IPS DF 4.7 (cell line): ENCODE data around the gene MYO1G.

Experiments
- DNase-seq: peaks from one replicate; pipeline ENCODE4 v3.0.0-alpha.2; 2013; ENCODE audit warnings: low spot score; ENCODE audit errors: extremely low read depth

Gene MYO1G

GRCh38 chr7:44981035-44981706 lies 2.4 kb upstream of the MYO1G start:
- DNase-seq = no peak

DNA sequence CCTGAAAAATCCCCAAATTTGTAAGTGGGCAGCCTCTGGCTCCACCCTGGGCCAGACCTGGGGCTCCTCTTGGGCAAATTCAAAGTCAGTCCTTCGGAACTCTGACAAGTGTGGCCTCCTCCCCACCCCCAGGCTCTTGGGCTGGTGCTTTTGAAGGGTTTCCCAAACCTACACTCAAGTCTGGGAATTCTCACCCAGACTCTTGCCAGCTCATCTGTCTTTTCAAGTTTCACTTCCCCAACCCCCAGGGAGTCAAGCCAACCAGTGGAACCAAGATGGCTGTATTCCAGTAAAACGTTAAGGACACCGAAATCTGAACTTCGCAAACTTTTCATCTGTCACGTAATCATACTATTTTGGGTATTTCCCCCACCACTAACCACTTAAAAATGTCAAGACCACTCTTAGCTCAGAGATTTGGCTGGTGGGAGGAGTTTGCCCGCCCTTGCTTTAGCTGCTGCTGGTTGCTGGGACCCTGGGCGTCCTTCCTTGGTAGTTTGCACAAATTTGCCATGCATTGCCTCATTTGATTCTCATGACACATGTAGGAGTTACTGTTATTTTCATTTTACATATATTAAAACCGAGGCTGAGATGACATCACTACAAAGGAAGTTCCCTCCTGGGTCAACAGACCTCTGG lies 1.7 kb upstream of the MYO1G start:
- DNase-seq = no peak

GRCh38 chr7:44979481-44980392 lies 922 bp upstream of the MYO1G start:
- no peak for DNase-seq

- no peak for DNase-seq
These were observed 868 bp downstream of the MYO1G start for GRCh38 chr7:44977959-44978335.

DNA sequence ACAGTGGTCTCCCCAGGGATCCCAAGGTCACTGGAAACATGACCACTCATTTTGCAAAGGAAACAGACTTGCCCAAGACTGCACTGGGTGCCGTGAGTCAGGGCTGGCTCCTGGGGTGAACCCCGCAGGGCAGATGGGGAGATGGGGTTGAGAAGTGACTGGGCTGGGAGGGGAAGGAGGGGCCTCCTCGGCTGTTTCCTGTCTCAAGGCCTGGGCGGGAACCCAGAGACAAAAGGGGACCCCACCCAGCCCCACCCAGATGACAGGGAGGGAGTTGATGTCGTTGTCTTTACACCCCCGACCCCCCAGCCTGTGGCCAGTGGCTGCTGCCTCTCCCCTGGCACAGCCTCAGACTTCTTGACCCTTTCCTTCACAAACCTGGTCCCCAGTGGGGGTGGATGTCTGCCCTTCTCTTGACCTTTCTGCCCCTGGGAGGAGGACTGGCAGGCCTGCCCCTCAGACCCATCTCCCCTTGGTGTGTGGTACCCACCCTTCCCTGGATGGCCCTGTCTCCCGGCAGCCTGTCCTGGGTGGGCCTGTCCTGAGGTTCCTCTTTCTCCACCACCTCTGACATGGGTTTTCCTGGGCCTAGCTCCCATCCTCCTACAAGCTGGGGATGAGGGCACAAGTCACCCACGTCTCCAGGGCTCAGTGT lies 1.4 kb downstream of the MYO1G start:
- DNase-seq = no peak

DNA sequence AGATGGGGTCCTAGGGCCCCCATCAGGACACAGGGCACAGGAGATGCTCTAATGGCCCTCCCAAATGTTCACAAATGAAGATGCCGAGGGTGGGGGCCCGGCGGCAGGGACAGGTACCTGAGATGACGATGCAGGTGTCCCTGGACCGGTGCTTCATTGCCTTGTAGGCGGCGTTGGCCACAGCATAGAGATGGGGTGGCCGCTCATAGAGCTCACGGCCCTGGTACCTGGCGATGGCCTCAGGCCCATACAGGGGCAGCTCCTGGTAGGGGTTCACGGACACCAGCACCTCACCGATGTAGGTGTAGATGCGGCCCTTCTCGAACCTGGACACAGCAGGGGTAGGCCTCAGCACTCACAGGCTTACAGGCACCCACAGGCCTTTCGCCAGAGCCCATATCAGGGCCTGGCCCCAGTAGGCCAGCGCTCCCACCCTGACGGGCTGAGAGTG lies 2.0 kb downstream of the MYO1G start:
- no peak for DNase-seq

DNA sequence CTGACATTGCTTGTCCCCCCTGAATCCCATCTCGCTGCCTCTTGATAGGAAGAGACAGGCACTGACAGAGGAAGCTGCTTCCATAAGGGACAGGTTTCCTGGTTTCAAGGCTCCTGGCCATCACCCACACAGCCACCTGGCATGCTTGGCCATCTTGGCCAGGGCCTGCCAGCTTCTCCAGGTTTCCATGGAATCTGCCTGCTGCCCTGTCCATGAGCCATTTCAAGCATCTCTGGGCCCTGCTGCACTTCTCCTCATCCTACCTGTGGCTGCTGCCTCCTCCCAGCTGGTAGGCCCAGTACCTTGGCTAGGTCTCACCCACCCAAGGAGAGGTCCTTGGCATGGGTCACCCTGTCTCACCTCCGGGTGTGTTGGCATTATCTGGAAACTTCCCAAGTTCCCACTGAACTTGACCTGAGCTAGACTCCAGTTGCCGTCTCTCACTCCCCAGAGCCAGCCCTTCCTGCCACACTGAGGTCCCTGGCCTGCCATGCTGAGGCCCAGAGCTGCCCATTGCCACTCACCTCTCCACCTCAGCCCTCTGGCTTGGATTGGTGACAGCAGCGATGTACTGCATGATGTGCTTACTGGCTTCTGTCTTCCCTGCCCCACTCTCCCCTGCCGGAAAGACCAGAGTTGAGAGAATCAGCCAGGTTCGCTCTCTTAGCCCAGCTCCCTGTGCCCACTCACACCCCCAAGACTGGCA lies 2.6 kb downstream of the MYO1G start:
- no peak for DNase-seq

- DNase-seq = no peak
These were observed 3.3 kb downstream of the MYO1G start for GRCh38 chr7:44975331-44976039.

DNA sequence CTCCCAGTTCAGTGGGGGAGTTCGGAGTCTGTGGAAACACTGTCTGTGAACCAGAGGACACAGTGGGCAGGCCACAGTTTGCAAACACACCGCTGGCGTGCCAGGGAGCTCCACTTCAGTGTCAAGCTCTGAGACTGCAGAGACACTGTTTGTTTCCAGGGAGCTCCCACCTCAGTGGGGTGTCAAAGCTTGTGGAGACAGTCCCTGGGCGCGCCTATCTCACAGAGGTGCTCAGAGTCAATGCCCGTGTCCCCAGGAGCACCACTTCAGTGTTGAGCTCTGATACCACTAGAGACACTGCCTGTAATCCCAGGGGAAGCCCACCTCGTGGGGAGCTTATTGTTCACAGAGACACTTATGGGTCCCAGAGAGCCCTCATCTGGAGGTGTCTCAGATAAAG lies 4.3 kb downstream of the MYO1G start:
- DNase-seq = no peak

- DNase-seq = no peak
These were observed 5.0 kb downstream of the MYO1G start for GRCh38 chr7:44973610-44974401.

GRCh38 chr7:44972562-44972961 lies 6.3 kb downstream of the MYO1G start:
- no peak for DNase-seq

DNA sequence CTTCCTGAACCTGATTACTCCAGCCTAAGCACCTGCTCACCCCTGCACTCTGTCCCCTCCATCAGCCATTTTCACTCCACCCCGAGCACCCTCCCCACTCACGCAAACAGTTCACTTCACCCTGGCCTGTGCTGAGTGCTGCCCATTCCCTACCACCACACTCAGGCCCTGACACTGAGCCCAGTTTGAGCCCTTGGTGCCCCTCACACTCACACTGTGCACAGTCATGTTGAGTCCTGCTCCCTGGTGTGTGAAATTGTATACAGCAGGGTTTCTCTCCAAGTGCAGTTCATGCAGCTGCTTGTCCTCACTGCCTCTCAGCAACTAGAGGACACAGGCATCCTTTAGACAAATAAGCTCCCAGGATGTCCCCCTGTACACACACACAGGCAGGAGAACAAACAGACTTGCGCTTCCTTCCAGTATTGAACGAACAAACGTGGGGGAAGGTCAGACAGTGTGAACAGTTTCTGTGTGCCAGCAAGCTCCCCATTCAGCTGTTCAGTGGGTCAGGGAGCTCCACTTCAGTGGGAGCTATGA lies 6.8 kb downstream of the MYO1G start:
- no peak for DNase-seq

DNA sequence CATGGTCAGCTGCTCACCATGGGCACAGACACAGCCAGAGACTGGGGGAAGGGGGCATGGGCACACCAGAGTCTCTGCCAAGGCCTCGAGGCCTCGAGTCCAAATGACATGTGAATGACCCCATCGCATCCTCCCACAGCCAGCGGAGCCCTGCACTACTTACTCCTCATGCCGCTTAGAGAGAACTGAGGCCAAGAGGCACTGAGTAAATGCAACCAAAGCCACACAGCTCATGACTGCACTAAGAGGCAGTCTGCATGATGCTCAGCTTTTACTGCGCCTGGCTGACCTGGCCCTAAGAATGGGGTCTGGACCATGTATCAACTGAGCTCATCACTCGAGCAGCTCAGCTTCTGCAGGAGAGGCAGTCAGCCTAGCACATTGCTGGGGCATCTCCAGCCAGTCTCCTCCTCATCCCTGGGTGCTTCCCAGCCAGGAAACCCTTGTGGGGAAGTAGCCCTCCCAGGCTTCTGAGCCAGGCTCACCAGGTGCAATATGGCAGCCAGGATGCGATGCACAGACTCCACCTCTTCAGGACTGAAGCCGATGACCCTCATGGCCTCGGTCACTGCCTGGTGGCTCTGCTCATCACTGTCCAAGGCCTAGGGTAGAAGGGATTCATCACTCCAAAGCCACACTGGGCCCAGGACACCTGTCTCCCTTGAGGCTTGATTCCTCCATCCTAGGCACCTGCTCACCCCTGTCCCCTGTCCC lies 7.5 kb downstream of the MYO1G start:
- no peak for DNase-seq

DNA sequence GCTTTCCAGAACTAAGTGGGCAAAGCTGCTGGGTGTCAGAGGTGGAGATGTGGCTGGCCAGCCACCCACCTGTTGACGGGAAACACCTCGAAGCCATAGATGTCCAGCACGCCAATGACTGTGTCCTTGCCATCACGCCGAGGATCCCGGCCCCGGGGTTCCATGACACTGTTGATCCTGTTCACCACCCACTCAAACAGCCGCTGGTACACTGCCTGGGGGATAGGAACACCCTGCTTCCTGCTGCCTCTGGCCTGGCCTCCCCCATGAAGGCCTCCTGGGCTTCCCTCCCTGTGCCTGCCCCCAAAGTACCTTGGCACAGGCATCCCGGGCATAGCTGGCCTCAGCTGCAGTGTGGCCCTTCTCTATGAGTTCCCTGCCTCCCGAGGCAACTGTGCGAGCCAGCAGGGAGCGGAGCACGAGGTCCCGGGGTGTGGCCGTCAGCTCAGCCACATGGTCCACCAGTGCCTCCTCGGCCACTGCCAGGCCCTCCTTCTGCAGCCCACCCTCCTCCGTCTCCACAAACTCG lies 8.2 kb downstream of the MYO1G start:
- no peak for DNase-seq

DNA sequence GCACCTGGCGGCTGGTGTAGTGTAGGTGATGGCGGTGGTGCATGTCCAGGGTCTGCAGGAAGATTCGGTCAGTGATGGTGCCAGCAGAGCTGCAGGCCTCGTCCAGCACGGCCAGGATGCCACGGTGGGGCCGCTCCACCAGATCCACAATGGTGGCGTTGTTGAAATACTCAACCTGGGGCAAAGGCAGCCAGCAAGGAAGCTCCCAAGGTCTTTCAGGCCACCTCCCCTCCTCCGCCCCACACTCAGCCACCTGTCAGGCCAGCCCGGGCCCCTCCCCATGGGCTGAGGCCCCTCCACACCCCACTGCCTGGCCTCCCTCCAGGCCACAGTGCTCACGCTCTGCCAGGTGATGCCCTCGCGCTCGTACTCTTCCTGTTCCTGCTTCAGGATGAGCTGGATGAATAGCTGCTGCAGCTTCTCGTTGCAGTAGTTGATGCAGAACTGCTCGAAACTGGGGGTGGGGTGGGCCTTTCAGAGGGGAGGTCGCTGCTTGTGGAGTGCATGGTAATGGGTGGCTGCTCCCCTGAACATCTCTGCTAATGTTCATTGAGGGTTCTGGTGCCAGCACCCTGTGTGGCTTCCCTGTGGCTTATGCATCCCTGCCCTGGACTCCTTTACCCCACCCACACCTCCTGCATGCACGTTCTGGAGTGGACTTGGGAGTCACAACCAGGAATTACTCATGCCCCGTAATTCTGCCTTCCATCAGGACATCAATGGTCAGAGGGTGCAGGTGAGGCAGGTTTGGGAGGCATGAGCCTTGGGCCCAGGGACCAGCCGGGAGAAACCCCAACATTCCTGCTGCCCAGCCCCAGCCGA lies 8.9 kb downstream of the MYO1G start:
- DNase-seq = no peak

- no peak for DNase-seq
These were observed 9.6 kb downstream of the MYO1G start for GRCh38 chr7:44969049-44969700.
